ENCODE measurements around the gene MNT.
"Not testable (repeated sequence)": the region's sequence is repeated elsewhere in the genome, so short reads cannot be mapped to it uniquely, and the experiment has no call there.

MNT gene, protein sequence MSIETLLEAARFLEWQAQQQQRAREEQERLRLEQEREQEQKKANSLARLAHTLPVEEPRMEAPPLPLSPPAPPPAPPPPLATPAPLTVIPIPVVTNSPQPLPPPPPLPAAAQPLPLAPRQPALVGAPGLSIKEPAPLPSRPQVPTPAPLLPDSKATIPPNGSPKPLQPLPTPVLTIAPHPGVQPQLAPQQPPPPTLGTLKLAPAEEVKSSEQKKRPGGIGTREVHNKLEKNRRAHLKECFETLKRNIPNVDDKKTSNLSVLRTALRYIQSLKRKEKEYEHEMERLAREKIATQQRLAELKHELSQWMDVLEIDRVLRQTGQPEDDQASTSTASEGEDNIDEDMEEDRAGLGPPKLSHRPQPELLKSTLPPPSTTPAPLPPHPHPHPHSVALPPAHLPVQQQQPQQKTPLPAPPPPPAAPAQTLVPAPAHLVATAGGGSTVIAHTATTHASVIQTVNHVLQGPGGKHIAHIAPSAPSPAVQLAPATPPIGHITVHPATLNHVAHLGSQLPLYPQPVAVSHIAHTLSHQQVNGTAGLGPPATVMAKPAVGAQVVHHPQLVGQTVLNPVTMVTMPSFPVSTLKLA

GRCh38 chr17:2400877-2401425 is at the start of gene MNT:
TSS of gene MNT (minus strand) at chr17:2401060. CDS start at chr17:2400712, 348 bp downstream.
- peak within 1 kb of the TSS; percentile 94 for H3K27ac ChIP-seq
- no peak for TF ChIP-seq ZFX (IDR thresholded peaks at IDR 0.05; ENCODE audit: borderline replicate concordance)
- TF ChIP-seq, protein P1, sequence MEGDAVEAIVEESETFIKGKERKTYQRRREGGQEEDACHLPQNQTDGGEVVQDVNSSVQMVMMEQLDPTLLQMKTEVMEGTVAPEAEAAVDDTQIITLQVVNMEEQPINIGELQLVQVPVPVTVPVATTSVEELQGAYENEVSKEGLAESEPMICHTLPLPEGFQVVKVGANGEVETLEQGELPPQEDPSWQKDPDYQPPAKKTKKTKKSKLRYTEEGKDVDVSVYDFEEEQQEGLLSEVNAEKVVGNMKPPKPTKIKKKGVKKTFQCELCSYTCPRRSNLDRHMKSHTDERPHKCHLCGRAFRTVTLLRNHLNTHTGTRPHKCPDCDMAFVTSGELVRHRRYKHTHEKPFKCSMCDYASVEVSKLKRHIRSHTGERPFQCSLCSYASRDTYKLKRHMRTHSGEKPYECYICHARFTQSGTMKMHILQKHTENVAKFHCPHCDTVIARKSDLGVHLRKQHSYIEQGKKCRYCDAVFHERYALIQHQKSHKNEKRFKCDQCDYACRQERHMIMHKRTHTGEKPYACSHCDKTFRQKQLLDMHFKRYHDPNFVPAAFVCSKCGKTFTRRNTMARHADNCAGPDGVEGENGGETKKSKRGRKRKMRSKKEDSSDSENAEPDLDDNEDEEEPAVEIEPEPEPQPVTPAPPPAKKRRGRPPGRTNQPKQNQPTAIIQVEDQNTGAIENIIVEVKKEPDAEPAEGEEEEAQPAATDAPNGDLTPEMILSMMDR (IDR thresholded peaks at IDR 0.05): no peak

GRCh38 chr17:2450016-2450650 is 49.3 kb upstream of the MNT start:
- TF ChIP-seq, protein P1 (IDR thresholded peaks at IDR 0.05): no peak
- TF ChIP-seq ZFX (IDR thresholded peaks at IDR 0.05; ENCODE audit: borderline replicate concordance): no peak
- H3K27ac ChIP-seq: no peak overlapping the region

GRCh38 chr17:2449486-2449885 is 48.6 kb upstream of the MNT start:
- no peak for TF ChIP-seq ZFX (IDR thresholded peaks at IDR 0.05; ENCODE audit: borderline replicate concordance)
- TF ChIP-seq, protein P1 (IDR thresholded peaks at IDR 0.05): no peak
- H3K27ac ChIP-seq: no peak overlapping the region

- not testable (repeated sequence) for H3K27ac ChIP-seq
These were observed 46.6 kb upstream of the MNT start for GRCh38 chr17:2447479-2447878.

DNA sequence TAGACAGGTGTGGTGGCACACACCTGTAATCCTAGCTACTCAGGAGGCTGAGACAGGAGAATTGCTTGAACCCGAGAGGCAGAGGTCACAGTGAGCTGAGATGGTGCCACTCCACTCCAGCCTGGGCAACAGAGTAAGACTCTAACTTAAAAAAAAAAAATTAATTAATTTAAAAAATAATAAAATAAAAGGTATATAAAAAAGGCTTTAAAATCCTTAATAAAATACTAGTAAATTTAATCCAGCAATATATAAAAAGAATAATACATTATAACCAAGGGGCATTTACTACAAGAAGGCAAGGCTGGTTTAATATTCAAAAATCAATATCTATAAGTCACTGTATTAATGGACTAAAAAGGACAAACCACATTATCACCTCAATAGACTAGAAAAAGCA is 44.8 kb upstream of the MNT start:
- TF ChIP-seq, protein P1 (IDR thresholded peaks at IDR 0.05): no peak
- TF ChIP-seq ZFX (IDR thresholded peaks at IDR 0.05; ENCODE audit: borderline replicate concordance): no peak
- H3K27ac ChIP-seq: no peak overlapping the region

- TF ChIP-seq, protein P1 (IDR thresholded peaks at IDR 0.05): no peak
- no peak for TF ChIP-seq ZFX (IDR thresholded peaks at IDR 0.05; ENCODE audit: borderline replicate concordance)
- H3K27ac ChIP-seq: no peak overlapping the region
These were observed 43.5 kb upstream of the MNT start for GRCh38 chr17:2444382-2444781.

DNA sequence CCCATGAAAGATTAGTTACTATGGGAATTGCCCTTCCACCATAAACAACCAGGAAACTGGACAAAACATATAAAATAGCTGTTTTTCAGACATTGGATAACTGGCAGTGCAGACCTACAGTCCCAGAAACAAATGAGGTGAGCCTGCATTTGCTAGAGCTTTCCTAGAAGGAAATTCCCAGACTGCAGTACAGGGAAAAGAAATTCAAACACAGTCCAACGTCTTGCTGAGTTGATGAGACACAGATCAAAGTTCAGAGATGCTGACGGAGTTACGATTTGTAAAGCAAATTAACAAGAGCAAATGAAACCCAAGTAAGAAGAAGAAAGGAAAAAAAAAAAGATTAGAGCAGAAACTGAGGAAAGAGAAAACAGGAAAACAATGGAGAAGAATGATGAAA is 41.3 kb upstream of the MNT start:
- TF ChIP-seq, protein P1 (IDR thresholded peaks at IDR 0.05): no peak
- no peak for TF ChIP-seq ZFX (IDR thresholded peaks at IDR 0.05; ENCODE audit: borderline replicate concordance)
- no peak overlapping the region for H3K27ac ChIP-seq
